OCI-LY7 (cell line): ENCODE measurements around the gene ZBTB33. TPM values are rescaled to one million over a fixed set of nuclear protein-coding genes. Genes with fewer than 3 reads are reported as not detected.

Experiments used
- BruUV-seq: library from RNA; stranded (reverse); fragments of 400-500 nt; replicated peaks from 2 replicates; lab custom pipeline; 2021; lab: Mats Ljungman, UMichigan
- CTCF ChIA-PET: fragments of 300-600 bp; sonication (Branson Sonifier 250); formaldehyde crosslinking; loops from one replicate; lab custom pipeline; 2022; ENCODE audit warnings: antibody characterized with exemption; ENCODE audit not compliant: unreplicated experiment; lab: Charles Lee
- POLR2A ChIA-PET: fragments of 300-600 bp; sonication (Branson Sonifier 250); formaldehyde crosslinking; loops from one replicate; lab custom pipeline; 2022; ENCODE audit warnings: antibody characterized with exemption; lab: Charles Lee
- DNase-seq: peaks from one replicate; pipeline ENCODE4 v3.0.0-alpha.2; 2015; ENCODE audit warnings: low spot score
- H2AFZ ChIP-seq: fragments of 200-600 bp; sonication (generic), shearing (Covaris generic); 2 replicates; pipeline ENCODE4 v1.6.1; 2014; ENCODE audit warnings: mild to moderate bottlenecking, antibody characterized with exemption, low read length, moderate library complexity
- H3K27ac ChIP-seq: fragments of 200-600 bp; sonication (generic); 2 replicates; pipeline ENCODE4 v1.5.1; 2014; ENCODE audit warnings: mixed run types, low read depth, mild to moderate bottlenecking, moderate library complexity, low read length, inconsistent platforms; ENCODE audit not compliant: poor library complexity, severe bottlenecking
- H3K36me3 ChIP-seq: fragments of 200-600 bp; sonication (generic); 2 replicates; pipeline ENCODE4 v1.6.1; 2014; ENCODE audit warnings: mild to moderate bottlenecking, antibody characterized with exemption, low read length, moderate library complexity, mixed read lengths; ENCODE audit not compliant: insufficient read depth
- H3K4me1 ChIP-seq: fragments of 200-600 bp; sonication (generic); 2 replicates; pipeline ENCODE4 v1.5.1; 2014; ENCODE audit warnings: mild to moderate bottlenecking, low read length; ENCODE audit not compliant: insufficient read depth, poor library complexity, severe bottlenecking
- H3K4me2 ChIP-seq: fragments of 200-600 bp; sonication (generic); 2 replicates; pipeline ENCODE4 v1.6.1; 2014; ENCODE audit warnings: mild to moderate bottlenecking, low read length
- H3K4me3 ChIP-seq: fragments of 200-600 bp; sonication (generic); 2 replicates; pipeline ENCODE4 v1.5.1; 2014; ENCODE audit warnings: mild to moderate bottlenecking, low read depth, low read length; ENCODE audit not compliant: poor library complexity, severe bottlenecking
- H3K79me2 ChIP-seq: fragments of 200-600 bp; sonication (generic); 2 replicates; pipeline ENCODE4 v1.6.1; 2016; ENCODE audit warnings: low read depth, mild to moderate bottlenecking, low read length, moderate library complexity, mixed read lengths; ENCODE audit not compliant: insufficient read depth
- H3K9me2 ChIP-seq: fragments of 200-600 bp; sonication (generic); 2 replicates; pipeline ENCODE4 v1.6.1; 2016; ENCODE audit warnings: mild to moderate bottlenecking, low read length, mixed read lengths; ENCODE audit not compliant: insufficient read depth
- H3K9me3 ChIP-seq: fragments of 200-600 bp; sonication (generic); 2 replicates; pipeline ENCODE4 v1.6.1; 2014; ENCODE audit warnings: mild to moderate bottlenecking, mixed run types, low read length, mixed read lengths
- H4K20me1 ChIP-seq: fragments of 200-600 bp; sonication (generic); 2 replicates; pipeline ENCODE4 v1.6.1; 2014; ENCODE audit warnings: mild to moderate bottlenecking, antibody characterized with exemption, low read length, moderate library complexity, mixed read lengths; ENCODE audit not compliant: insufficient read depth
- CTCF ChIP-seq: fragments of 200-600 bp; sonication (generic); conservative IDR thresholded peaks from 2 replicates; pipeline ENCODE4 v1.5.1; 2014; ENCODE audit warnings: mild to moderate bottlenecking, antibody characterized with exemption, low read length, moderate library complexity, mixed read lengths
- EZH2phosphoT487 ChIP-seq: fragments of 200-600 bp; sonication (generic); IDR thresholded peaks from 2 replicates; pipeline ENCODE4 v1.6.1; 2018; ENCODE audit warnings: low read depth, borderline replicate concordance, mild to moderate bottlenecking, mixed run types, antibody characterized with exemption, low read length, moderate library complexity, mixed read lengths
- intact Hi-C: fragments of 100-400 bp; cut with micrococcal nuclease; formaldehyde crosslinking; loops from one replicate; pipeline ENCODE4 v1.10.0; 2022; ENCODE audit not compliant: unreplicated experiment
- total RNA-seq, 2 experiments: library from RNA; depleted of rRNA in 1 of 2; stranded (reverse); fragments of >200 nt in 1 of 2; shearing (Covaris generic) in 1 of 2; gene quantifications; 2 replicates each; pipeline ENCODE4 v1.2.3, GENCODE V29; 2014 to 2022

Gene ZBTB33
- total RNA-seq, 2 experiments from 2014 or later: 16.7 to 19.3 TPM

DNA sequence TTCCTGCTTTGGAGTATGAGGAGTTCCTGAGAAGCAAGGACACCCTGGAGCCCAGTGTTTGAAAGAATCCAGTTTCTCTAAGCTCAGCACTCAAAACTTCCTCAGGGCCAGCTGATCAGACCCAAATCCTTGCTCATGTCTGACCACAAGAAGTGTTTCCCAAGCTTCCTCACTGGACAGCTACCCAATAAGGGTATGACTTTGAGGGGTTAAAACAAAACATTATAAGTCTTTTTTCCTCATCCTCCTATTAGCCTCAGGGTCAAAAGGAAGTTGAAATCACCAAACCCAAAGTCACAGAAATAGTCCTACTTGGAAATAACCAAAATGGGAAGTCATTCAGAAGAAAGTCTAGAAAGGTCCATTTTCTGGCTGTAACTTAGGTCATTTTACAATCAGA is 13.7 kb downstream of the ZBTB33 start:
- POLR2A ChIA-PET: interaction anchor here (1.1 to 2.0 kb wide), 4 partner anchors 11 to 38 kb away, joined by 4 to 8 read pairs (median 6); partner anchors contain the start of gene ZBTB33
- DNase-seq: no peak
- Histone ChIP-seq H3K9me2 (no peaks in the 10 kb centered on the region), H3K9me3 (no peaks in the 10 kb centered on the region), H4K20me1 (no peaks in the 10 kb centered on the region), H3K4me1 (peaks cover 41% of the 10 kb centered on the region), H3K79me2 (no peaks in the 10 kb centered on the region), H3K27ac (no peak overlapping the region), H2AFZ (no peak overlapping the region), H3K36me3 (no peaks in the 10 kb centered on the region), H3K4me3 (no peak overlapping the region), H3K4me2 (no peak overlapping the region)
- no TSS peak for BruUV-seq
- CTCF ChIA-PET: no interaction called here
- TF ChIP-seq CTCF (no peak), EZH2phosphoT487 (no peak)
- intact Hi-C loops: no loop called here

DNA sequence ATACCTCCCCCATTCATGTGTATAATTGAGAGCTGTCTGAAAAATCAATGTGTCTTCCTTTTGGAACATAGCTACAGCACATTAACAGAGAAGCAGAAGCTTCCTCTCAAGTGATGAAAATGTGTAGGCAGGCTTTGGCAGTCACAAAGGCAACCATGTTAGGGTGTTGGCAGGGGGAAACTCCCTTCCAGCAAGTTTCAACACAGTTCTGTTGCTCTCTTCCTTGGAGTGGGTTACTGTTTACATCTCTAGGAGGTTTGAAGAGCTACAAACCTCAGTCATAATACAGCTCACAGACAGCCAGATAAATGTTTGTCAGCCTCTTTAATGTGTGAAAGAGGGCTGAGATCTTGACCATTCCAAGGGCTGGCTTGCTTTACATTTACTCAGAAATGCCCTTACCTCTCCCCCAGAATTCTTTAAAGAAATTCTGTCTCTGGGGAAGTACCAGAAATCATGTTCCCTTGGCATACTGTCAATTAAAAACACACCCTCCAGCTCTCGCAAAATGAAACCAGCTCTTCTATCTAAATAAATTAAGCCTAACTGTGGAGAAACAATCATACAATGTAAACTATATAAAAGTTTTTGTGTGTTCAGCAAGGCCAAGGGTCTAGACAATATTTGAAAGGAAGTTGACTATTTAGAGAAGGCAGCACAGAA is 18.9 kb downstream of the ZBTB33 start:
- no TSS peak for BruUV-seq
- no peaks in the 10 kb centered on the region for H3K79me2 ChIP-seq
- intact Hi-C loops: no loop called here
- no peak overlapping the region for H3K27ac ChIP-seq
- H3K4me1 ChIP-seq: no peaks in the 10 kb centered on the region
- H3K9me3 ChIP-seq: no peaks in the 10 kb centered on the region
- H4K20me1 ChIP-seq: no peaks in the 10 kb centered on the region
- no peak overlapping the region for H3K4me3 ChIP-seq
- H2AFZ ChIP-seq: no peak overlapping the region
- H3K36me3 ChIP-seq: no peaks in the 10 kb centered on the region
- no peak for DNase-seq
- H3K4me2 ChIP-seq: no peak overlapping the region
- POLR2A ChIA-PET: no interaction called here
- CTCF ChIA-PET: no interaction called here
- TF ChIP-seq CTCF: no peak
- no peak for TF ChIP-seq EZH2phosphoT487
- no peaks in the 10 kb centered on the region for H3K9me2 ChIP-seq

GRCh38 chrX:120270567-120270966 is 20.0 kb downstream of the ZBTB33 start:
- BruUV-seq: no TSS peak
- Histone ChIP-seq H4K20me1 (no peaks in the 10 kb centered on the region), H3K4me2 (no peak overlapping the region), H3K9me3 (no peaks in the 10 kb centered on the region), H2AFZ (no peak overlapping the region), H3K4me3 (no peak overlapping the region), H3K9me2 (no peaks in the 10 kb centered on the region), H3K79me2 (no peaks in the 10 kb centered on the region), H3K4me1 (no peaks in the 10 kb centered on the region), H3K36me3 (no peaks in the 10 kb centered on the region), H3K27ac (no peak overlapping the region)
- intact Hi-C loops: no loop called here
- no peak for DNase-seq
- TF ChIP-seq CTCF (no peak), EZH2phosphoT487 (no peak)
- ChIA-PET POLR2A (interaction anchor here (0.6 kb wide), 2 partner anchors 55 to 540 kb away, joined by 5 read pairs; no protein-coding TSS in a partner anchor), CTCF (no interaction called here)
